OCI-LY3 (cell line): ENCODE data around the gene RBL2.

ENCODE experiments used
- H2AFZ ChIP-seq: fragments of 200-600, 300-600 bp; shearing (Covaris generic); 2 replicates; pipeline ENCODE4 v1.6.0; 2014; ENCODE audit warnings: antibody characterized with exemption, low read depth, low read length
- H3K27ac ChIP-seq: fragments of 200-600, 300-600 bp; sonication (generic); 2 replicates; pipeline ENCODE4 v1.5.1; 2014; ENCODE audit warnings: mild to moderate bottlenecking, low read length, moderate library complexity, mixed read lengths
- H3K27me3 ChIP-seq: fragments of 200-600, 300-600 bp; sonication (generic); 2 replicates; pipeline ENCODE4 v1.6.1; 2014; ENCODE audit warnings: low read depth, low read length, mixed read lengths
- H3K36me3 ChIP-seq: fragments of 200-600, 300-600 bp; sonication (generic); replicated peaks from 2 replicates; pipeline ENCODE3; 2014; ENCODE audit warnings: low read depth, low read length, mixed read lengths
- H3K4me1 ChIP-seq: fragments of 300-600, 200-600 bp; sonication (generic); 2 replicates; pipeline ENCODE4 v1.6.1; 2014; ENCODE audit warnings: low read length, mixed read lengths
- H3K4me2 ChIP-seq: fragments of 200-600, 300-600 bp; sonication (generic); 2 replicates; pipeline ENCODE4 v1.6.1; 2014; ENCODE audit warnings: low read length, mixed read lengths
- H3K4me3 ChIP-seq: fragments of 300-600, 200-600 bp; sonication (generic); 2 replicates; pipeline ENCODE4 v1.5.1; 2014; ENCODE audit warnings: antibody characterized with exemption, mild to moderate bottlenecking, low read length, moderate library complexity
- H3K79me2 ChIP-seq: fragments of 300-600, 200-600 bp; shearing (Covaris generic); 2 replicates; pipeline ENCODE4 v1.6.1; 2014; ENCODE audit warnings: mild to moderate bottlenecking, low read length, mixed read lengths
- H3K9ac ChIP-seq: fragments of 300-600, 200-600 bp; shearing (Covaris generic); 2 replicates; pipeline ENCODE4 v1.6.0; 2014; ENCODE audit warnings: mild to moderate bottlenecking, low read length, moderate library complexity
- H3K9me3 ChIP-seq: fragments of 200-600, 300-600 bp; shearing (Covaris generic); 2 replicates; pipeline ENCODE4 v1.6.1; 2014; ENCODE audit warnings: low read length, mixed read lengths; ENCODE audit not compliant: insufficient read depth
- H4K20me1 ChIP-seq: fragments of 200-600, 300-600 bp; sonication (generic); 2 replicates; pipeline ENCODE4 v1.6.1; 2016; ENCODE audit warnings: low read length, mixed read lengths; ENCODE audit not compliant: insufficient read depth
- EZH2phosphoT487 ChIP-seq: fragments of 200-600 bp; shearing (Covaris generic); IDR thresholded peaks from 2 replicates; pipeline ENCODE4 v1.6.1; 2018; ENCODE audit warnings: antibody characterized with exemption, mixed run types, low read depth
- TF ChIP-seq, protein P1 (sequence below): fragments of 200-600, 300-600 bp; sonication (generic); IDR thresholded peaks from 2 replicates; pipeline ENCODE4 v1.5.1; 2014; ENCODE audit warnings: antibody characterized with exemption, low read length, low read depth

RBL2 gene

DNA sequence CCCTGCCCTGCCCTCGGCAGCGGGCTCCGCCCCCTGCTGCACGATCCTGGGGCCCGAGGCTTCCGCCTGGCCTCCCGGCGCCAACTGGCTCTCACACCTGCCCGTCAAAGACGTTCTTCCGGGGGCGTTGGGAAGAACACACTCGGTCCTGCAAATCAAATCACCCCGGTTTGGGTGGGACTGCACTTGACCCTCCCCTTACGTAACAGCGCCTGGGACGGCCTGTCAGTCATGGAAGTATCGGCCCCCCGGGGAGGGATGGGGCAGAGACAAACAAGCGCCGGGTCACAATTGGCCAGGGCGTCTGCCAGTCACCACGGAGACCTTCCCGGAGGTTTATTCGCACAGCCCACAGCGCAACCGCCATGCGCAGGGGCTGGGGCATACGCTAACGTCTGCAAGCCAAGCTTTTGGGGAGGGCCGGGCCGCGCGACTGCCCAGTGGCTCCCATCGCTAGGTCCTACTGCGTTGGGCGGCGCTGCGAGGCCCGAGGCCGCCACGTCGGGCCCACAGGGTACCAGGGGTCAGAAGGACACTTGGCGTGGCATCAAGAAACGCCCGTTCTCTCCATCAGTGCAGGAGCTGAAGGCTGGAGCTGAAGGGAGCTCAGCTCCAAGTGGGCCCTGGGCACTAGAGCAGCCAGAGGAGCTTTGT is 69.1 kb downstream of the RBL2 start:
- H3K4me3 ChIP-seq = peak overlapping the region; percentile 92
- 0 out of 2 replicates have a peak, but pooled peaks cover 2% of the 10 kb centered on the region for H3K27me3 ChIP-seq
- H3K4me2 ChIP-seq = peak overlapping the region; percentile 93
- peak overlapping the region; percentile 73; the same call in 1 of the 2 replicates for H2AFZ ChIP-seq
- H3K9ac ChIP-seq = peak overlapping the region; percentile 86
- no peaks in the 10 kb centered on the region for H4K20me1 ChIP-seq
- H3K36me3 ChIP-seq = peaks cover 2% of the 10 kb centered on the region
- H3K9me3 ChIP-seq = no peaks in the 10 kb centered on the region
- peaks cover 12% of the 10 kb centered on the region for H3K4me1 ChIP-seq
- TF ChIP-seq, protein P1, sequence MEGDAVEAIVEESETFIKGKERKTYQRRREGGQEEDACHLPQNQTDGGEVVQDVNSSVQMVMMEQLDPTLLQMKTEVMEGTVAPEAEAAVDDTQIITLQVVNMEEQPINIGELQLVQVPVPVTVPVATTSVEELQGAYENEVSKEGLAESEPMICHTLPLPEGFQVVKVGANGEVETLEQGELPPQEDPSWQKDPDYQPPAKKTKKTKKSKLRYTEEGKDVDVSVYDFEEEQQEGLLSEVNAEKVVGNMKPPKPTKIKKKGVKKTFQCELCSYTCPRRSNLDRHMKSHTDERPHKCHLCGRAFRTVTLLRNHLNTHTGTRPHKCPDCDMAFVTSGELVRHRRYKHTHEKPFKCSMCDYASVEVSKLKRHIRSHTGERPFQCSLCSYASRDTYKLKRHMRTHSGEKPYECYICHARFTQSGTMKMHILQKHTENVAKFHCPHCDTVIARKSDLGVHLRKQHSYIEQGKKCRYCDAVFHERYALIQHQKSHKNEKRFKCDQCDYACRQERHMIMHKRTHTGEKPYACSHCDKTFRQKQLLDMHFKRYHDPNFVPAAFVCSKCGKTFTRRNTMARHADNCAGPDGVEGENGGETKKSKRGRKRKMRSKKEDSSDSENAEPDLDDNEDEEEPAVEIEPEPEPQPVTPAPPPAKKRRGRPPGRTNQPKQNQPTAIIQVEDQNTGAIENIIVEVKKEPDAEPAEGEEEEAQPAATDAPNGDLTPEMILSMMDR = no peak
- TF ChIP-seq EZH2phosphoT487 = no peak
- H3K27ac ChIP-seq = peak overlapping the region; percentile 58
- 0 out of 2 replicates have a peak, but pooled peaks cover 6% of the 10 kb centered on the region for H3K79me2 ChIP-seq

DNA sequence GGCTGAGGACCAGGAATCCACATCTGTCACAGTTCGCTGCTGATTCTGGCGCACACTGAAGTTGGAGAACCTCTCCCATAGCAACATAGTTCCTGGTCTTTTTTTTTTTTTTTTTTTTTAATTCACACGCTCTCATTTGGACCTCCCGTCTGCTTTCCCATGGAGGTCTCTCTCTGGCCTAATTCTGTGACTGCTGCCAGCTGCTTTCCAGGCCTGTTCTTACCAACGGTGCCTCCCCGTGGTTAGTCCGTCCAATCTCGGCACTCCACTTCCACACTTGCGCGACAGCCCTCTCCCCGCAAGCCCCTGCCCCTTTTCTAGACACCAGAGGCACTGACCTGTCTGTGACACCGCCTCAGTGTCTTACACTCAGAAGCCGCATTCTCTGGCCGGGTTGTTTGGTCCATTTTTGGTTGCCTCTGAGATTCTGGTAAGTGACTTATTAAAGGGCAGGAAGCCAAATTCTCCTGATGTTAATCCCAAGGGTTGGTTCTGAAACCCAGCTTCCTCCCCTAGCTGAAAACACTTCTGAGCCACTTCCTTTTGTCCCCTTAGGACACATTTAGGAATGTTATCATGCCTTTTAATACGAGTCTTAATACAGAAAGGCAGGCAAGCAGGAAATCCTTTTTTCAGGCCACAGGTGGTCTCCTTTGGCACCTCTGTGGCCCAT is 69.9 kb downstream of the RBL2 start:
- H2AFZ ChIP-seq = no peak overlapping the region
- 0 out of 2 replicates have a peak overlapping the region, but pooled peaks have one; percentile 2 for H3K27ac ChIP-seq
- no peaks in the 10 kb centered on the region for H3K9me3 ChIP-seq
- peak overlapping the region; percentile 92 for H3K4me3 ChIP-seq
- no peaks in the 10 kb centered on the region for H3K36me3 ChIP-seq
- H3K9ac ChIP-seq = peak overlapping the region; percentile 86
- H3K27me3 ChIP-seq = 0 out of 2 replicates have a peak, but pooled peaks cover 2% of the 10 kb centered on the region
- peaks cover 12% of the 10 kb centered on the region for H3K4me1 ChIP-seq
- no peaks in the 10 kb centered on the region for H4K20me1 ChIP-seq
- peak overlapping the region; percentile 93 for H3K4me2 ChIP-seq
- H3K79me2 ChIP-seq = 0 out of 2 replicates have a peak, but pooled peaks cover 6% of the 10 kb centered on the region
- TF ChIP-seq, protein P1 = no peak
- TF ChIP-seq EZH2phosphoT487 = no peak

DNA sequence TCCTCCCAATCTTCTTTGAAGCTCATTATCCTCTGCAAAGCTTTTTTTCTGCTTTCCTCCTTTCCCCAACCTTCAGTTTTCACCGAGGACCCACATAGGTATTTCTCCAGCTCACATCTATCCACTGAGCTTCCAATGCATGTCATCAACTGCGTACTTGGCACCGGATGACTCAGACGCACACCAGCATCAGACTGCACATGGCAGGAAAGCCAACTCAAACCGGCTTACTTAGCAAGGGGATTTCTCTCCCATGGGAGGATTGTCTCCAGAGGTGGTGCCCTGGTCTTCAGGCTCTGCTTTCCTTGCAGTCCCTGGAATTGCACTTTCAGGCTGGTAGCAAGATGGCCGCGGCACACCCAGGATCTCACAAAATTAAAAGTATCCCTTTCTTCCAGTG is 70.4 kb downstream of the RBL2 start:
- Histone ChIP-seq H3K4me3 (peak overlapping the region; percentile 92), H3K4me1 (peaks cover 13% of the 10 kb centered on the region), H3K27me3 (0 out of 2 replicates have a peak, but pooled peaks cover 2% of the 10 kb centered on the region), H4K20me1 (no peaks in the 10 kb centered on the region), H2AFZ (no peak overlapping the region), H3K36me3 (no peaks in the 10 kb centered on the region), H3K79me2 (0 out of 2 replicates have a peak, but pooled peaks cover 6% of the 10 kb centered on the region), H3K27ac (no peak overlapping the region), H3K9ac (peak overlapping the region; percentile 86), H3K9me3 (no peaks in the 10 kb centered on the region), H3K4me2 (peak overlapping the region; percentile 93)
- TF ChIP-seq, protein P1 = no peak
- no peak for TF ChIP-seq EZH2phosphoT487

DNA sequence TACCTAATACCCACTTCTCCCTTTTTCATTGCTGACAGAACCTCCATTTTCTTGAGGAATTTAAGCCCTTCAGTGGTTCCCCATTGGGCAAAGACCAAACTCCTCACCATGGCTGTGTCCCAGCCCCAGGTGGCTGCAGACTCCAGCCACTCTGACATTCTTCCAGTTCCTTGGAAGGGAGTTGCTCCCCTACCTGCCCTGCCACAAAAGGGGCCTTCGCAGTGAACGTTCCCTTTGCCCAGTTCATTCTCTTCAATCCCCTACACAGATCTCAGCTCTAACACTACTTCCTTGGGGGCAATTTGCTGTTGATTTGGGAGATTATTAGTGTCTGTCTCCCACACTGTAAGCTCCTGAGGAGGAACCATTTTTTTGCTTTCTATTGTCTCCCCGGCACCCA is 72.0 kb downstream of the RBL2 start:
- Histone ChIP-seq H3K27me3 (0 out of 2 replicates have a peak, but pooled peaks cover 2% of the 10 kb centered on the region), H3K27ac (no peak overlapping the region)

More for the DNA sequence above, 72.0 kb downstream of the RBL2 start:
- no peak overlapping the region for H3K4me3 ChIP-seq
- 0 out of 2 replicates have a peak, but pooled peaks cover 6% of the 10 kb centered on the region for H3K79me2 ChIP-seq
- H3K4me1 ChIP-seq = peaks cover 20% of the 10 kb centered on the region
- no peaks in the 10 kb centered on the region for H3K36me3 ChIP-seq
- H4K20me1 ChIP-seq = no peaks in the 10 kb centered on the region
- H3K9me3 ChIP-seq = no peaks in the 10 kb centered on the region
- no peak overlapping the region for H3K9ac ChIP-seq
- no peak overlapping the region for H3K4me2 ChIP-seq
- TF ChIP-seq, protein P1 = no peak
- TF ChIP-seq EZH2phosphoT487 = no peak
- H2AFZ ChIP-seq = no peak overlapping the region
